Glutamatergic neuron (in vitro differentiated cells): ENCODE results near the gene TNS3. TPM values are rescaled to one million over a fixed set of nuclear protein-coding genes. Genes with fewer than 3 reads are reported as not detected.

Source experiments
- DNase-seq: peaks from one replicate; pipeline ENCODE4 v3.0.0; 2022
- H3K27ac Mint-ChIP-seq: one replicate; pipeline ENCODE4 v1.8.0; 2020; ENCODE audit warnings: mild to moderate bottlenecking, mixed read lengths, inconsistent platforms; ENCODE audit not compliant: unreplicated experiment
- H3K27me3 Mint-ChIP-seq: one replicate; pipeline ENCODE4 v1.8.0; 2020; ENCODE audit warnings: mild to moderate bottlenecking, moderate library complexity, mixed read lengths, inconsistent platforms; ENCODE audit not compliant: unreplicated experiment
- H3K36me3 Mint-ChIP-seq: one replicate; pipeline ENCODE4 v1.8.0; 2020; ENCODE audit warnings: mild to moderate bottlenecking, mixed read lengths, inconsistent platforms; ENCODE audit not compliant: unreplicated experiment
- H3K4me1 Mint-ChIP-seq: one replicate; pipeline ENCODE4 v1.8.0; 2020; ENCODE audit warnings: mild to moderate bottlenecking, low read depth, mixed read lengths, inconsistent platforms; ENCODE audit not compliant: unreplicated experiment
- H3K4me3 Mint-ChIP-seq: one replicate; pipeline ENCODE4 v1.8.0; 2020; ENCODE audit warnings: mild to moderate bottlenecking, mixed read lengths, inconsistent platforms; ENCODE audit not compliant: unreplicated experiment
- H3K9me3 Mint-ChIP-seq: one replicate; pipeline ENCODE4 v1.8.0; 2020; ENCODE audit warnings: mild to moderate bottlenecking, moderate library complexity, mixed read lengths, inconsistent platforms; ENCODE audit not compliant: unreplicated experiment
- CTCF ChIP-seq: fragments of 200-600 bp; sonication (generic); IDR thresholded peaks from one replicate; pipeline ENCODE4 v1.5.0; 2021; ENCODE audit not compliant: partially characterized antibody, unreplicated experiment
- total RNA-seq: library from RNA; stranded (reverse); fragmentation: NEBNext Ultra II Directional; extraction: Animal tissue kit (Norgen Biotek cat#: 25700); gene quantifications from one replicate; pipeline ENCODE4 v1.2.1, GENCODE V29; 2021; ENCODE audit not compliant: unreplicated experiment

TNS3 gene
- total RNA-seq, 1 donor from 2014 or later: 3.8 TPM

DNA sequence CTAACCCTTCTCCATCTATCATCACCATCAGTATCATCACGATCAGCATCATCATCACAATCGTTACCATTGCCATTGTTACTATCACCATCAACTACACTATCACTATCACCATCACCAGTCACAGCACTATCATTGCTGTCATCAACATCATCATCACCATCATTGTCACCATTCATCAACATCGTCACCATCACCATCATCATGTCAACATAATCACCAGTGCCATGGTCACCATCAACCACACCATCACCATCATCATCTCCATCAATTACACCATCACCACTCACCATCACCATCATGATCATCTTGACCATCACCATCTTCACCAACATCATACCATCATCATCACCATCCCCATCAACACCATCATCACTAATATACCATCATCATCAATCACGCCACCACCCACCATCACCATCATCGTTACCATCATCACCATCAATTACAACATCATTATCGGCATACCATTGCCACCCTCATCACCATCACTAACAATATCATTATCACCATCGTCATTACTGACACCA is 66.5 kb downstream of the TNS3 start:
- no peaks in the 10 kb centered on the region for H3K36me3 Mint-ChIP-seq
- H3K27me3 Mint-ChIP-seq: no peaks in the 10 kb centered on the region
- no peak overlapping the region for H3K27ac Mint-ChIP-seq
- no peak for TF ChIP-seq CTCF
- H3K9me3 Mint-ChIP-seq: peaks cover 3% of the 10 kb centered on the region
- no peak overlapping the region for H3K4me3 Mint-ChIP-seq
- DNase-seq: no peak
- no peaks in the 10 kb centered on the region for H3K4me1 Mint-ChIP-seq

DNA sequence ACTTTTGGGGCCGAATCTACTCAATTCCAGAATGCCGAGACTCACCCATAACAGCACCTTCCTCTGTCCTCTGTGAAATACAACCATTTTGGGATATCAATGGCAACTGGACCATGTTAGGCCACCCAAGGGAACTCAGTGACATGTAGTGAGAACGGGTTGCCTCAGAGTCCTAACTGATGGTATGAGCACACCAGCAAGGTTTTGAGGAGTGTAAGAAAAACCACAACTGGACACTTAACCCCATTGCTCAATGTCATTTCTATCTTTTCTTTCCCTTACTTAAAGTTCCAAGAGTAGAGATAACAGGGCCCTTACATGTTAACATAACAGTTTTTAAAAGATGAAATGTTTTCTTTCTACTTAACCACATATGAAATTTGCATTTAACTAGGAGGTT is 67.1 kb downstream of the TNS3 start:
- no peak for TF ChIP-seq CTCF
- H3K4me1 Mint-ChIP-seq: no peaks in the 10 kb centered on the region
- H3K36me3 Mint-ChIP-seq: no peaks in the 10 kb centered on the region

DNA sequence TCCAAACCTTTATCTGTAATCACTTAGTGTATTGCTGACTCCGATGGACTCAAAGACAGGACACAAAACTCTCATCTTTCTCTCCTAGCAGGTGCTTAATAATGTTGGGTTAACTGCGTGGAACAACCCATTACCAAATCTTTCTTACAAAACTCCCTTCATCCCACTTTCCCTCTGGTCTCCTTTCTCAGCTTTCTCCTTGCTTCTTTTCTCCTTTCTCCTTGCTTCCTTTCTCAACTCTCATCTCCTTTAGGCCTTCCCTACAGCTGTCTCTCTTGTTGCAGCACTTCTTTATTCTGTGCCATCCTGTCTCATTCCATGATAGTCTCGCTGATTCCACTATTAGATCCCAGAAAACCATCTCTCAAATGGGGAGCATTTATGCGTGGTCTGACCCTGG is 67.5 kb downstream of the TNS3 start:
- no peak overlapping the region for H3K27ac Mint-ChIP-seq
- H3K9me3 Mint-ChIP-seq: no peaks in the 10 kb centered on the region
- no peaks in the 10 kb centered on the region for H3K4me1 Mint-ChIP-seq
- H3K4me3 Mint-ChIP-seq: no peak overlapping the region
- TF ChIP-seq CTCF: no peak
- DNase-seq: no peak
- H3K27me3 Mint-ChIP-seq: no peaks in the 10 kb centered on the region
- no peaks in the 10 kb centered on the region for H3K36me3 Mint-ChIP-seq

More for the DNA sequence above, 67.1 kb downstream of the TNS3 start:
- Mint-ChIP-seq H3K9me3 (no peaks in the 10 kb centered on the region), H3K27me3 (no peaks in the 10 kb centered on the region), H3K27ac (no peak overlapping the region), H3K4me3 (no peak overlapping the region)
- DNase-seq: no peak

- no peak for DNase-seq
- no peak for TF ChIP-seq CTCF
- Mint-ChIP-seq H3K4me3 (no peak overlapping the region), H3K27me3 (no peaks in the 10 kb centered on the region), H3K36me3 (no peaks in the 10 kb centered on the region), H3K27ac (no peak overlapping the region), H3K4me1 (no peaks in the 10 kb centered on the region), H3K9me3 (no peaks in the 10 kb centered on the region)
Observed at GRCh38 chr7:47513741-47514241, 68.1 kb downstream of the TNS3 start.

- H3K27ac Mint-ChIP-seq: no peak overlapping the region
- no peak for TF ChIP-seq CTCF
- H3K9me3 Mint-ChIP-seq: peaks cover 3% of the 10 kb centered on the region
- H3K4me1 Mint-ChIP-seq: peaks cover 2% of the 10 kb centered on the region
- no peak for DNase-seq
- H3K36me3 Mint-ChIP-seq: no peaks in the 10 kb centered on the region
- no peak overlapping the region for H3K4me3 Mint-ChIP-seq
- H3K27me3 Mint-ChIP-seq: no peaks in the 10 kb centered on the region
Observed at GRCh38 chr7:47512481-47513176, 69.3 kb downstream of the TNS3 start.
